ENCODE results near the gene CR2.

- no peak for TF ChIP-seq EP300 (IDR thresholded peaks at IDR 0.05)
- no peak for TF ChIP-seq CTCF (IDR thresholded peaks at IDR 0.05)
- no peak for TF ChIP-seq POLR2A (IDR thresholded peaks at IDR 0.05)
Measured at GRCh38 chr1:207474210-207474609, 20.1 kb downstream of the CR2 start.

All from tibial nerve (tissue), 4 donors.